NCI-H1048 (cell line): ENCODE measurements around the gene TMEM37.

Source experiments
- DNase-seq: peaks from one replicate; lab custom pipeline; 2025; lab: John Stamatoyannopoulos, UW

Gene TMEM37

DNA sequence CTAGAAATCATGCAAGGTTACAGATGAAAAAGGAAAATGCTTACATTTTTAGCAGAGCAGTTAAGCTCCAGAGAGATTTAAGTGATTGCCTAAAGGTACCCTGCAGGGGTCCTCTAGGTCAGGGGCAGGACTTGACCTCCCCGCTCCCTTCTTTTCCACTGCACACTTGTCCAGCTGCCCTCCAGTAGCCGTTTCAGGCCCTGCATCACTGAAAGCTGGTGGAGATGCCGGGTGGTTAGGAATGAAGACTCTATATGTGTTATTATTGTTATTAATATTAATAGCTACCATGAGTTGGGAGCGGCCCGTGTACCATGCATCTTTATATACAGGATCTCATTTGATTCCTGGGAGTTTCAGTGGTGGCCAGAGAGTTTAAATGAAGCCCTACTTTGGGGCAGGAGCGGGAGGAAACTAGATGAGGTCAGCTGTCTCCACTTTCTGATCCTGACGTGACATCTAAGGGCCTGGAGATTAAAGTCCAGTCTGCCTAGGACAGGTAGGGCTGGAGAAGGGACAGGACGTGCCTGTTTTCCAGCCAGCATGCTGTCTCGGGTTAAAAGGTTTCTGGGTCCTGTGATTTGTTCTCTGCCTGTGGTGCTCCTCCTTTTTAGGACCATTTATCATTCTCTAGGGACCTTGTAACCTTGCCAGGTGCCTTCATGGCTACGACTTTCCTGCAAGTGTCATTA lies 2.1 kb downstream of the TMEM37 start:
- DNase-seq: no peak

DNA sequence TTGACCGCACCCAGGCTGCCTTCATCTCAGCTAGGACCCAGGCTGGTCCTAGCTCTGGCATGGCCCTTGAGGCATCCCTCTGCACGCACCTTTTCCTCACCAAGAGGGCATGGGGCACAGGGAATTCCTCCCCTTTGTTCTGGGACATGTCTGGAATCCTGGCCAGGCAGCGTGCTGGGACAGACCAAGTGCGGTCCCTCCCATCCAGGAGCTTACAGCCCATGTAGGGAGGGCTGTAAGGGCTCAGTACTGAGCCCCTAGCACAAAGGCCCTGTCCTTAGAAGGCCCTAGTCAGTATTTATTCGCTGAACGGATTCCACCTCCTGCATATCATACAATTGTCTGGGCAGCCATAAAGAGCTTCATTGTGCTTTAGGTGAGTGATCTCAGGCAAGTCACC lies 3.0 kb downstream of the TMEM37 start:
- no peak for DNase-seq

DNA sequence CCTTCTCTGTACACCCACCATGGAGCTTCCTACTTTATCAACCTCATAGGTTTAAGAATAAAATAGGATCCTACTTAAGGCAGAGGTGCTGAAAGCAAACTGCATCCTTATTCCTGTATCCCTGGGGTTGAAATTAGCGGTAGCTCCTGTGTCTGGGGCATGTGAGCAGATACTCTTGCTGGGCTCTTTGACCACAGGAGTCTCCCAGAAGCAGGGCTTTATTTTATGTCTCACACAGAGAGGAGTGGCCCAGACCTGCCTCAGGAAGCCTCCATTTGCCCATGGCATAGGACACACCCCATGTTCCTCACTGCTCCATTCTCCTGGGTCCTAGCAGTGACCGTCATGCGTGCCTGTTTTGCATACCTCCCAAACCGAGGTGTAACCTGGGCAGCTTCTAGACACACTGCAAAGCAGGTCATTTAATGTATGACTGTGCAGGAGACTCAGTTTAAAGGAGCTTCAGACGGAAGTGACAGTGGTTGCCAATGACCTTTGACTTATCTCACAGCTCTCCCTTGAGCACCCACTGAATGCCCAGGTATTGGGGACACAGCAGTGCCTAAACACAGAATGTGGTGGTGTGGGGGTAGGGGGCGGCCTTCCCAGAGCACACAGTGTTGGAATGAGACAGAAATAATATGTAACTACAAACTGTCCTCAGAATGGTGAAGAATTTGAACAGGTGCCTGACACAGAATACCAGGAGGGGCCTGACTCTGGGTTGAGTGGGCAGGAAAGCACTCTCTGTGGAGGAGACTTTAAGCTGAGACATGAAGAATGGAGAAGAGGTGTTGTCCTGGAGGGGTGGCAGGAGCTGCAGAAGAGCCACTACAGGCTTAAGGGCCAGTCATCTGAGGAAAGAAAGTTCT lies 3.7 kb downstream of the TMEM37 start:
- no peak for DNase-seq

DNA sequence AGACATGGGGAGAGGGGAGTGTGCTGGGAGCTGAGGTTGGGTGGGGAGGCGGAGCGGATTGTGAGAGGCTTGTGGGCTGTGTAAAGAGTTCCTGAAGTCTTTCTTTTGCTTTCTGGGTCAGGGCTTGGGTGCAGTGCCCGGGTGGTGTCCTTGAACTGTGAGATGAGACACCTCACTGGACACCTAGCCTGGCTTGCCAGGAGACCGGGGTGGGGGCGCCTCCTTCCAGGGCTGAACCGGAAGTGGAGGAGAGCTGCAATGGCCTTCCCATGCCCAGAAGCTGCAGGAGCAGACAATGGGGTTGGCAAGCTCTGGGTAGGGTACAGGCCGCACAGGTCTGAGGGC lies 4.3 kb downstream of the TMEM37 start:
- DNase-seq: no peak

DNA sequence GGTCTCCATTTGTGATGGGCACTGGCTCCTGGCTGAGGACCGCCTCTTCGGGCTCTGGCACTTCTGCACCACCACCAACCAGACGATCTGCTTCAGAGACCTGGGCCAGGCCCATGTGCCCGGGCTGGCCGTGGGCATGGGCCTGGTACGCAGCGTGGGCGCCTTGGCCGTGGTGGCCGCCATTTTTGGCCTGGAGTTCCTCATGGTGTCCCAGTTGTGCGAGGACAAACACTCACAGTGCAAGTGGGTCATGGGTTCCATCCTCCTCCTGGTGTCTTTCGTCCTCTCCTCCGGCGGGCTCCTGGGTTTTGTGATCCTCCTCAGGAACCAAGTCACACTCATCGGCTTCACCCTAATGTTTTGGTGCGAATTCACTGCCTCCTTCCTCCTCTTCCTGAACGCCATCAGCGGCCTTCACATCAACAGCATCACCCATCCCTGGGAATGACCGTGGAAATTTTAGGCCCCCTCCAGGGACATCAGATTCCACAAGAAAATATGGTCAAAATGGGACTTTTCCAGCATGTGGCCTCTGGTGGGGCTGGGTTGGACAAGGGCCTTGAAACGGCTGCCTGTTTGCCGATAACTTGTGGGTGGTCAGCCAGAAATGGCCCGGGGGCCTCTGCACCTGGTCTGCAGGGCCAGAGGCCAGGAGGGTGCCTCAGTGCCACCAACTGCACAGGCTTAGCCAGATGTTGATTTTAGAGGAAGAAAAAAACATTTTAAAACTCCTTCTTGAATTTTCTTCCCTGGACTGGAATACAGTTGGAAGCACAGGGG lies 5.5 kb downstream of the TMEM37 start:
- no peak for DNase-seq

GRCh38 chr2:119438128-119438656 lies 6.5 kb downstream of the TMEM37 start:
- DNase-seq: no peak

DNA sequence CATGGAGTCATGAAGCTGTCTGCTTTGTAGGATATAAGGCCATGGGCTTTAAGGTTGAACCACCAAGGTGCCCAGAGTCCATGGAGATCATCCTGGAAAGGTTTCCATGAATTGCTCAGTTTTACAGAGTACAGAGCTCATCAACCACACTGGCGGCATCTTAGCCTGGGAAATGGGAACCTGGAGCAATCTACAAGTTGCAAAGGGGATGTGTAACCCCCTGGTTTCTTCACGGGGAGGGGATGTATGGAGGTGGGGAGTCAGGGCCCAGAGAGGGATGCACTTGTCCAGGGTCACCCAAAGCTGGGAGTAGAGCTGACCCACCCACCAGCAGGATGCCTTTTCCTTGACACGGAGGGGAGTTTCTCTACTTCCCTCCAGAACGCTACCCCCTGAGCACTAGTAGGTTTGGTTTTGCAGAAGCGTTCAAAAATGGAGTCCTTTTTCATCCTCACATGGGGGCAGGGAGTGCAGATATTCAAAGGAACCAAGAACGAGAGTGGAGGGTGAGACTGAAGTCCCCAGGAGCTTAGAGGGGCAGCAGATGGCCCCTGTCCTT lies 7.2 kb downstream of the TMEM37 start:
- DNase-seq: no peak

DNA sequence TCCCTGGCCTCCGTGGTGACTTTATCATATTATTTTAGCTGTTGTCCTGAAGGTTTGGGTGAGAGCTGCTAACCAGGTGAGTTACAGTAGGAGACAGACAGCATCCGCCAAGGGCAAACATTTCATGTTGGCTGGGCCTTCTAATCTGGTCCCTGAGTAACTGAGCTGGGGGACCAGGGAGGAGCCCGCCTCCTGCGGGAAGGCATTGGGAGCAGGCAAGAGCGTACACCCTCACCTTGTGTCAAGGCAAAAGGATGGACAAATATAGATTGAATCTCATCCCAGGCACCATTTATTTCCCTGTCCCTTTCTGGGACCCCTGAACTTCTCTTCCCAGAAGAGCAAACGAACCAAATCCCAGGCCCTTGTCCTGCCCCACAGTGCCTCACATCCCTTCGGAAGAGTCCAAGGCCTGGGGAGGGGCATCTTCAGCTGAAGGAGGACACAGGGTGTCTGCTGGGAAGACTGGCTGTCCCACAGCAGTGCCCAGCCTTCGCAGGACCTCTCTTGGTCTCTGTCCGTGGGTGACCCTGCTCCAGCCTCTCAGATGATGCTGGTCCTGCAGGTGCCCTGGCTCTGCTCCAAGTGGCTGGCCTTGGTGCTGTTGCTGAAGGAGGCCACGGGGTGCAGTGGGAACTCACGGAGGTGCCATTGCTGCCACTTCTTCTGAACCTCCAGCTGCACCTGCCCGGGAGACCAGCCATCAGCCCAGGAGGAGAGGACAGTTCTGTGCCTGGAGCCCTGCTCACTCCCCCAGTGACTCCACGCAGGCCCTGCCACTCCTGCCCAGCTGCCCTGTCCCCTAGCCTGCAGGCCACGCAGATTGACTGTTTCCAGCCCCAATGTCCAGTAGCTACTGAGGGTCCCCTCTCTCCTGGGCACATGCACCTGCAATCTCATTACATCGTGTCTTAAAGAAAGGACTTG lies 8.2 kb downstream of the TMEM37 start:
- DNase-seq: no peak

DNA sequence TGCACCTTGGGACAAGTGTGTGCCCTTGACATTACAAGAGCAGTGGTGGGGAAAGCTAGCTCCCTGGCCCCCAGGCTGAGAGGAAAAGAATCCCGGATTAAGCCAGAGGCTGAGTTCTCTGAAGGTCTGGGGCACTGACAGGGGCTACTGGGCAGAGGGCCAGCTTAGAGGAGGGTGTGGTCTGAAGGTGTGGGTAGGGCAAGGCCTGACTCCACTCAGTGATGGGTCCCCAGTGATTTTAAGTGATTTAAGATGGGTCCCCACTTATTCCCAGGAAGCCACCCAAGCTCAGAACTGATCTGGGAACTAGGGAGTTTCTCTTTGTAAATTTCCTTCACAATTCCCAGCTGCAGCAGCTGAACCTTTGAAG lies 8.8 kb downstream of the TMEM37 start:
- DNase-seq: no peak

- no peak for DNase-seq
Measured at GRCh38 chr2:119440873-119441272, 9.2 kb downstream of the TMEM37 start.

DNA sequence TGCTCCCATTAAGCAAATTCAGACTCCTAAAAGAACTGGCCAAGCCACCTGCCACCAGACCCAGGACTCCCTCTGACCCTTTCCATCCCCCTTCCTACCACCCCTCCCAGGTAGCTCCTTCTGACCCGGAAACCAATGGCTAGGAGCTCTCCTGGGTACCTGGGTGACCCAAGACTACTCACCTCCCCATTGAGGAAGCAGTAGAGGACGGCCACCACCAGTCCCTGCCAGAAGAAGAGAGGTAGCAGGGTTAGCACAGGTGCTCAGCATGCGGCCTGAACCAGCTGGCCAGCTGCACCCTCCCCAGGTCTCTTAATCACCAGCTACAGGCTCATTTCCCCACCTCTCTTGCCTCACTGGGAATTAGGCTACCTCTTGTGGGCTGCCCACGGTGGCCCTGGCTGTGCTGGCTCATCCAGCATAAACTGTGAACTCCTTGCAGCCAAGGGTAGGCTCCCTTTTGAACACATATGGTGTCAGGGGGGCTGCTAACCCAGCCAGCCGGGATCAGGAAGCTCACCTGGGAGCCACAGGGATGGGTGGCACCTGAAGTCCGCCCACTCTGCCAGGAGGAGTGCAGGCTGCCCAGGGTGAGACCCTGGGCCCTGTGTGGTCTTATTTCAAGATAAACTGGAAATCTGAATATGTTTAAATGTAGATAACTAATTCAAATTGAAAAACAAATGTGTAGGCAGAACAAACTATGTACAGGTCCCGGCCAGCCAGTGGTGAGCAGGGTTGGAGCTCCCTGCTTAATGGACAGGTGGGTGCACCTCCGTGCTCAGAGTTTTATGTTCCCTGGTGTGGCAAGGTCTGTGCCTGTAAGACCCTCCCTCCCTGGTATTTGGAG lies 9.9 kb downstream of the TMEM37 start:
- DNase-seq: no peak

GRCh38 chr2:119442226-119442619 lies 10.6 kb downstream of the TMEM37 start:
- no peak for DNase-seq

DNA sequence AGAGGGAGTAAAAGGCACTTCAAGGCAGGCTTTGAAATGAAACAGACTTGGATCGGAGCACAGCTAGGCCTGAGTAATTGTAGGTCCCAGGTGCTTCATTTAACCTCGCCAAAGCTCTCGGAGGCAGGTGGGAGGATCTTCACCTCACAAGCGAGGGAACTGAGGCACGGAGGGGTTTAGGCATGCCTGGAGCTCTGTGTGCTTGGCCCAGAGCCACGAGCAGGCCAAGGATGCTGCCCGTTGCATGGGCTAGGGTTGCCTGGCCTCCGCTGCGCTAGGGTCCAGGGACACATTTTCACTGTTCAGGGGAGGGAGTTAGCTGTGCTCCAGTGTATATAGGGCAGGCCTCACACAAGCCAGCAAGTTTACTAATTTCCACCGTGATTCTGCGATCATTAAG lies 11.2 kb downstream of the TMEM37 start:
- no peak for DNase-seq

DNA sequence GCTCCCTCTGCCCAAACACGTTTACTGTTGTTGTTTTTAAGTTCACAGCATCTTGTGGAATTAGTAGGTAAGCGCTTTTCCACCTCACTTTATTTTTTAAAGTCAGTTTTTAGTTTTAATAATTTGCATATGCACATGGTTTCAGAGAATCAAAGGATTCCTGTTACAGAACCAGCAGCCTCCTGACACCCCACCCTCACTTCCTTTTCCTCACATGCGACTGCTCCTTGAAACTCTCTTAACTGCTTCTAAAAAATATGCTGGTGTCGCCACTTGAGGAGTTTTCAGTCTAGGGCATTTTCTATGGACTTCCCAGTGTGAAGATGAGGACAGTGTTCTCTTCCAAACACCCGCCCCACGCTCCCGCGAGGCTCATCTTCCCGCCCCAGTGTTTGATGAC lies 14.4 kb downstream of the TMEM37 start:
- DNase-seq: no peak

DNA sequence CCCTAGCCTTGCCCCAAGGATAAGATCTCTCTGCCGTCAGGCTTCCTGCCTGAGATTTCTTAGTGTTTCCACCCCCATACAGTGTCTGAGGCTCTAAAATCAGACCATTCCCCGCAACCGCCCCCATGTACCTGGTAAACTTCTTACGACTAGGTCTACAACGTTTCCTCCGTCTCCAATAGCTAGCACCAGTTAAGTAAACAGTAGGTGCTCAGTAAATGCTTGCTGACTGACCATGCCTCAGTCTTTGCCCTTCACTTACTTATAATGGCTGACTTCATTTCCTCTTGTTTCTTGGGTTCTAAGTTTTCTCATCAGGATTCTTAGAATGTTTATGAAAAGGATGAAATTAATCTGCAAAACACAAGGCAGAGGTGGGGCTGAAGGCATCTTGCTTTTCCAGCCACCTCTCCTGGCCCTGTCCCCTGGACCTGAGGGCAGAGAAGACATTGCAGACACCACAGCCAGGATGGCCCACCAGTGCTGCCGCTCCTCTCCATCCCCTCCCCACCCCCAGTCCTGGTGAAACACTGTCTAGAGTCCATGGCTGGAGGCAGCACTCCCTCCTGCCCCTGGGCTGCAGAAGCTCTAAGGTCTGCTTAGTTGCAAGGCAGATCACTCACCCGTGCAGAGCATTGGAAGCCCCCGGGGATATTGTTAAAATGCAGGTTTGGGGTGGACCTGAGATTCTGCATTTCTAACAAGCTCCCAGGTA lies 16.9 kb downstream of the TMEM37 start:
- DNase-seq: no peak

- DNase-seq: no peak
Measured at GRCh38 chr2:119449521-119449920, 17.9 kb downstream of the TMEM37 start.

- no peak for DNase-seq
Measured at GRCh38 chr2:119451336-119452050, 19.8 kb downstream of the TMEM37 start.

- no peak for DNase-seq
Measured at GRCh38 chr2:119453972-119454593, 22.4 kb downstream of the TMEM37 start.
